Measurements from ENCODE around the gene C5AR1.

DNA sequence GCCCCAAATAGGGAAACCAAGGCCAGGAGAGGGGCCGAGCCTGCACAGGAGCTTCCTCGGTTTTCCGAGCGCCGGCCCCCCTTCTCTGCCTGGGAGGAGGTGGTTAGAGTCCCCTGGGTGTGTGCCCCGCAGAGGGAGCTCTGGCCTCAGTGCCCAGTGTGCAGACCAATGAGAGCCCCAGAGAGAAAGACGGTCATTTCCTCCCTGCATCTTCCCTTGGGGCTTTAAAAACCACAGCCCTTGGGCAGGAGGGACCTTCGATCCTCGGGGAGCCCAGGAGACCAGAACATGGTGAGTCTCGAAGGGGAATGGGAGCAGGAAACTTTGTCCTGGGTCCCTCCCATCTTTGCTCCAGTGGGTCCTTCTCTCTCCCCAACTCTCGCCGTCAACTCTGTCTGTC lies at the start of gene C5AR1:
- TF ChIP-seq, protein P1, sequence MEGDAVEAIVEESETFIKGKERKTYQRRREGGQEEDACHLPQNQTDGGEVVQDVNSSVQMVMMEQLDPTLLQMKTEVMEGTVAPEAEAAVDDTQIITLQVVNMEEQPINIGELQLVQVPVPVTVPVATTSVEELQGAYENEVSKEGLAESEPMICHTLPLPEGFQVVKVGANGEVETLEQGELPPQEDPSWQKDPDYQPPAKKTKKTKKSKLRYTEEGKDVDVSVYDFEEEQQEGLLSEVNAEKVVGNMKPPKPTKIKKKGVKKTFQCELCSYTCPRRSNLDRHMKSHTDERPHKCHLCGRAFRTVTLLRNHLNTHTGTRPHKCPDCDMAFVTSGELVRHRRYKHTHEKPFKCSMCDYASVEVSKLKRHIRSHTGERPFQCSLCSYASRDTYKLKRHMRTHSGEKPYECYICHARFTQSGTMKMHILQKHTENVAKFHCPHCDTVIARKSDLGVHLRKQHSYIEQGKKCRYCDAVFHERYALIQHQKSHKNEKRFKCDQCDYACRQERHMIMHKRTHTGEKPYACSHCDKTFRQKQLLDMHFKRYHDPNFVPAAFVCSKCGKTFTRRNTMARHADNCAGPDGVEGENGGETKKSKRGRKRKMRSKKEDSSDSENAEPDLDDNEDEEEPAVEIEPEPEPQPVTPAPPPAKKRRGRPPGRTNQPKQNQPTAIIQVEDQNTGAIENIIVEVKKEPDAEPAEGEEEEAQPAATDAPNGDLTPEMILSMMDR (IDR thresholded peaks at IDR 0.05; ENCODE audit: low read depth, low read length, poor library complexity, severe bottlenecking) = no peak
- no peak for TF ChIP-seq EZH2phosphoT487 (IDR thresholded peaks at IDR 0.05; ENCODE audit: borderline replicate concordance, low read length)

Data from DOHH2 (cell line).